ENCODE data around the gene CST2.

CST2 gene, protein sequence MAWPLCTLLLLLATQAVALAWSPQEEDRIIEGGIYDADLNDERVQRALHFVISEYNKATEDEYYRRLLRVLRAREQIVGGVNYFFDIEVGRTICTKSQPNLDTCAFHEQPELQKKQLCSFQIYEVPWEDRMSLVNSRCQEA

DNA sequence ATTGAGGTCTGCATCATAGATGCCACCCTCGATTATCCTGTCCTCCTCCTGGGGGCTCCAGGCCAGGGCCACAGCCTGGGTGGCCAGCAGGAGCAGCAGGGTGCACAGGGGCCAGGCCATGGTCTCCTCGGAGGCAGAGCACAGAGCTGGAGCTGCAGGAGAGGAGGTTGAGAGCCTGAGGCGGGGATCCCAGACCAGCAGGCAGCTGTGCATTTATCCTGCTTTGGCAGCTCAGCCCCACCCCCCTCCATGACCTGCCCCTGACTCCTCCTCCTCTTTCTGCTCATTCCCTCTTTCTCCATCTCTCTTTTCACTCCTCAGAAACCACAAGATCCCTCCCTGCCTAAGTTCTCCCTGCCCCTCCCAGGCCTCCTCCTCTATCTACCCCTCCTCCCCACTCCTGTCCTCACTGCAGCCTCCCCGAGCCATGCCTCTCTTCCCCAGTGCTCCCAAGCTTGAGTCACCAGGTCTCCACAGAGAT, at the start of gene CST2:
Gene CST2, minus strand, starts transcription at position 189 of the 481 bp plus-strand sequence. Its CDS starts 69 bp downstream, at position 120.
- TF ChIP-seq CTCF (IDR thresholded peaks at IDR 0.05; ENCODE audit: low read depth, low read length) = no peak
- DNase-seq (ENCODE audit: low read depth, low spot score) = no peak
- in situ Hi-C loops (cut with HindIII; ENCODE audit: low sequenced_read_pairs) = no loop called here
- H3K4me3 ChIP-seq (ENCODE audit: low read depth, low read length) = no peak within 1 kb of the TSS

GRCh38 chr20:23875606-23876237, 49.2 kb upstream of the CST2 start:
- H3K4me3 ChIP-seq (ENCODE audit: low read depth, low read length) = no peak overlapping the region
- in situ Hi-C loops (cut with HindIII; ENCODE audit: low sequenced_read_pairs) = no loop called here
- TF ChIP-seq CTCF (IDR thresholded peaks at IDR 0.05; ENCODE audit: low read depth, low read length) = no peak
- no peak for DNase-seq (ENCODE audit: low read depth, low spot score)

- in situ Hi-C loops (cut with HindIII; ENCODE audit: low sequenced_read_pairs) = no loop called here
- H3K4me3 ChIP-seq (ENCODE audit: low read depth, low read length) = no peak overlapping the region
- DNase-seq (ENCODE audit: low read depth, low spot score) = no peak
- no peak for TF ChIP-seq CTCF (IDR thresholded peaks at IDR 0.05; ENCODE audit: low read depth, low read length)
These were observed 48.2 kb upstream of the CST2 start for GRCh38 chr20:23874747-23875146.

GRCh38 chr20:23873370-23874015, 47.0 kb upstream of the CST2 start:
- H3K4me3 ChIP-seq (ENCODE audit: low read depth, low read length) = no peak overlapping the region
- in situ Hi-C loops (cut with HindIII; ENCODE audit: low sequenced_read_pairs) = no loop called here
- DNase-seq (ENCODE audit: low read depth, low spot score) = no peak
- TF ChIP-seq CTCF (IDR thresholded peaks at IDR 0.05; ENCODE audit: low read depth, low read length) = no peak

GRCh38 chr20:23872065-23872464, 45.5 kb upstream of the CST2 start:
- no peak overlapping the region for H3K4me3 ChIP-seq (ENCODE audit: low read depth, low read length)
- in situ Hi-C loops (cut with HindIII; ENCODE audit: low sequenced_read_pairs) = no loop called here
- no peak for DNase-seq (ENCODE audit: low read depth, low spot score)
- TF ChIP-seq CTCF (IDR thresholded peaks at IDR 0.05; ENCODE audit: low read depth, low read length) = no peak

DNA sequence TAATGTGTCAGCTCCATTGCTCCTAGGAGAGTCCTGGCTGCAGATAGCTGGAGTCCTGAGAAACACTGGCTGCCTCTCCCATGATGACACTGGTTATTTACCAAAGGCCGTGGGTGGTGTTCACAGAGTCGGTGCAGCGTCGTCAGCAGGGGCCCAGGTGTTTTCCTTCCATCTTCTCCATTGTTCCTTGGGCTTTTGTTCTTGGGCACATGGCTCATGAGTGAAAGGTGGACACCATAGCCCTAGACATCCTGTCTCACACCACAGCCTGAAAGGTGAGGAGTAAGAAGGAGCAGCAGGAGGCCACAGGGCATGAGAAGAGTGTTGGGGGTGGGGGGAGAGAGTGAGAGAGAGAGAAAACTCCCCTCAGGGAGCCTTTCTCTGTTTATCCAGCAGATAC, 43.9 kb upstream of the CST2 start:
- no peak for DNase-seq (ENCODE audit: low read depth, low spot score)
- no peak for TF ChIP-seq CTCF (IDR thresholded peaks at IDR 0.05; ENCODE audit: low read depth, low read length)
- H3K4me3 ChIP-seq (ENCODE audit: low read depth, low read length) = no peak overlapping the region
- in situ Hi-C loops (cut with HindIII; ENCODE audit: low sequenced_read_pairs) = no loop called here
